ENCODE data around the gene PKD2.
"Not testable (repeated sequence)": the region's sequence is repeated elsewhere in the genome, so short reads cannot be mapped to it uniquely, and the experiment has no call there.

PKD2 gene

DNA sequence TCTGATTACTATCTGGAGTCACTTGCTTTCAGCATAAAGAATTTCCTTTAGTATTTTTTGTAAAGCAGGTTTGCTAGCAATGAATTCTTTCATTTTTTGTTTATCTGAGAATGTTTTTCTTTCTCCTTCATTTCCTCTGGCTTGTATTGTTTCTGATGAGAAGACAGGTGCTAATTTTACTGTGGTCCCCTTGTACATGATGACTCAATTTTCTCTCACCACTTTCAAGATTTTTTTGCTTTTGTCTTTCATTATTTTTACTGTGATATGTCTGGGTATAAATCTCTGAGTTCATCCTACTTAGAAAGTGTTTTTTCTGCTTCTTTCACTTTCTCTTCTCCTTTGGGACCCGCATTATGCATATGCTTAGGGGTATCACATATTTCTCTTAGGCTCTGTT, 62.6 kb downstream of the PKD2 start:
- no peak for DNase-seq (ENCODE audit: low read depth, low spot score)

DNA sequence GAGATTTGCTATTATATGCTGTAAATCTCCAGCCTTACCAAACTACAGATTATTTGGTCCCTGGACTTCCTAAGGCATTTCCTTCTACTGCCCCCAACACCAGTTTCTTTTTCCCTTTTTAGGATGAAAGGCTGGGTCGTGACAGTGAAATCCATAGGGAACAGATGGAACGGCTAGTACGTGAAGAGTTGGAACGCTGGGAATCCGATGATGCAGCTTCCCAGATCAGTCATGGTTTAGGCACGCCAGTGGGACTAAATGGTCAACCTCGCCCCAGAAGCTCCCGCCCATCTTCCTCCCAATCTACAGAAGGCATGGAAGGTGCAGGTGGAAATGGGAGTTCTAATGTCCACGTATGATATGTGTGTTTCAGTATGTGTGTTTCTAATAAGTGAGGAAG, 67.9 kb downstream of the PKD2 start:
- no peak for DNase-seq (ENCODE audit: low read depth, low spot score)

DNA sequence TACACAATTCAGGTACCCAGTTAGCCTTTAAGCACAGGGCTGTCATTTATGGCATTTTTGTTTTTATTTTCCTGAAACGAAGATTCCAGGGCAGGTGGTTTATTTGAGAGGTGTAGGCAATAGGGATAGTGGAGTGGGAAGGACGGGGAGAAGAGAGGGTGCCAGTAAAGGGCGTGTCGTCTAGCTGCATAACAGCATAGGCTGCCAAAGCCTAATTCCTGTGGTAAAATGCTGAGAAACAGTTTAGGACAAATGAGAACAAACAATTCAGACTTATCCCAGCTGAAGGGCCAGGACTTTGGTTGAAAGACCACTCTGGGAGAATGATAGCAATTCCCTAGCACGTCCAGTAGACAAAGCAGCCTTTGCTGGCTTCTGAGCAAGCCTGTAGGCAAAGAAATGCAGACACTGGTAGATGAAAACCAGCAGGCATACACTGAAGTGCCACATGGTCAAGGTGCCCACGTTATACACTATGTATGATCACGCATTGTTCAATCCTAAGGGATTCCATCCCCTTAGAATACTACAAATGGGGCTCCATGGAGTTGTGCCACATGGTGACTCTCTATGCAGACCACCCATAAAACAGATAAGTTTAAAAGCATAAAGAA, 70.6 kb downstream of the PKD2 start:
- no peak for DNase-seq (ENCODE audit: low read depth, low spot score)

DNA sequence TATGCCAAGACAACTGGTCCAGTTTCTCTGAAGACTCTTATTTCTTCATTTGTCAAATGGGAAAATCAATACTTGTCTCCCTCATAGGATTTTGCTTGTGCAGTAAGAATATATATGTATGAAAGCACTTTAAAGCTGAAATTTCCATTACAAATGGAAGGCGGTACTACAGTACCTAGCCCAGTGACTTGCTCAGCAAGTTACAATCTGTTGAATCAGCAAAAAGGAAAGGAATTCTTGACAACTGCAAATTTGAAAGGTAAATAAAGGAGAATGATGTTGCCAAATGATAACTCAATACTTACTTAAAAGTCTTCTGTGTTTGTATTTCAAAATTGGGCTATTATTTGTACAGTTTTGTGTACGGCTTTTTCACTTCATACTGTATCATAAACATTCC, 71.1 kb downstream of the PKD2 start:
- no peak for DNase-seq (ENCODE audit: low read depth, low spot score)

DNA sequence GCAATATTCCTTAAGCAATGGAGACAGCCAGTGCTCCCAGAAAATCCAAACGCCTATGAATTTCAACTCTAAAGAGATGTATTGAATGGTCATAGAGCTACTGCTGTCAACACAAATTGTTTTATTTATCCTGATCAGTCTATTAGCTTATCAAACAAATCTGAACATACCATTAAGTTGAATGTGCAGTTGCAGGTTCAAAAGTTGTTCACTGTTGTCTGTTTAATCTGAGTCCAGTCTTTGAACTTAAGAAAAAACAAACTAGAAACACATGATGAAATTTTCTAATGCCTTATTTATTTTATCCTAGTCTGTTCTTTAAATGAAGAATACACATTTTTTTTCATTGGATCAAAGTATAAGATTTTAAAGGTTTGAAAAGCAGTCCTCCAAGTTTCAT, 73.2 kb downstream of the PKD2 start:
- DNase-seq (ENCODE audit: low read depth, low spot score), result no peak

DNA sequence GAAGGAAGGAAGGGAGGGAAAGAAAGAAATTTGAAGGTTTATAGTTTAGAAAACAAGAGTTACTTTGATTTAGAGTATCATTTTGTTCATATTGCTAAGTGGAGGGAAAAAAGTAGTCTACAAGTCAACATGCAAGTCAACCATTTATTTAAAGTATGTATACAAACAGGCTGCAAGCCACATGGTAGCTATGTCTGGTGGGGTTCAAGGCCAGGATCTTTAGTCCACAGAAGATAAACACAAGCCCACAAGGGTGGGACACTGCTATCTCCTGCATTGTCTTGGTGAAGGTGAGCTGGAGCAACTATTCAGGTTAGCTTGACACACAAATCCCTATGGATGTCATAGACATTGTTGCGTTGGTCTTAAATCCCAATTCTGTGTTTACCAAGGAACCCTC, 79.6 kb downstream of the PKD2 start:
- no peak for DNase-seq (ENCODE audit: low read depth, low spot score)

DNA sequence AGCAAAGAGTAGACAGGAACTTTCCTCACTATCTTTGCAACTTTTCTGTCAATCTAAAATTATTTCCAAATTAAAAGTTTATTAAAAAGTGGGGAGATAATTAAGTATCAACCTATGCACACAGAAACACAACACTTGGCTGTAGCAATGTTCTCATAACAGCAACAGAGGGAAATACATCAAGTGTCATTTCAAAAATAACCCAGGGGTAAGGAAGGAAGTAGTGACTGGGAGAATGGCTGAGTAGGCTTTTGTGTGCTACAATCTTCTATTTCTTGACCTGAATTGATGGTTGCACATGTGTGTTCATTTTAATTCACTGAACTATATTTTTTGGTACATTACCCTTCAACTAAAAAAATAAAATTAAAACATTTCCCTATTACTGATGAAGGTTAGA, 83.5 kb downstream of the PKD2 start:
- DNase-seq (ENCODE audit: low read depth, low spot score), result no peak

DNA sequence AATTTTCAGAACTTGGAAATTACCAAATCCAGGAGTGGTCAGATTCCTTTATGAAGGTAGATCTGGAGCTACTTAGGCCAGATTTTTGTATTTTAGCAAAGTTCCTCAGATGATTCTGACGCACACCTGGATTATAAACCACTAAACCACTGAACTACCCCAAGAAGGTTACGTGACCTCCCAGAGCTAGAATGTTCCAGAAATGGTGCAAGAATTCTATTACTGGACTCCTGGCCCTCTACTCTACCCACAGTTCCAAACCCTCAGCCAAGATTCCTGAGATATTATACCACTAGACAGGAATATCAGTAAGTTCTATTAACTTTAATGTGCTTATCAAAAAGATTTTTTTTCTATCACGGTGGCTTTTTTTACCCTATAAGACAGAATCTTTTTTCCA, 83.9 kb downstream of the PKD2 start:
- no peak for DNase-seq (ENCODE audit: low read depth, low spot score)

DNA sequence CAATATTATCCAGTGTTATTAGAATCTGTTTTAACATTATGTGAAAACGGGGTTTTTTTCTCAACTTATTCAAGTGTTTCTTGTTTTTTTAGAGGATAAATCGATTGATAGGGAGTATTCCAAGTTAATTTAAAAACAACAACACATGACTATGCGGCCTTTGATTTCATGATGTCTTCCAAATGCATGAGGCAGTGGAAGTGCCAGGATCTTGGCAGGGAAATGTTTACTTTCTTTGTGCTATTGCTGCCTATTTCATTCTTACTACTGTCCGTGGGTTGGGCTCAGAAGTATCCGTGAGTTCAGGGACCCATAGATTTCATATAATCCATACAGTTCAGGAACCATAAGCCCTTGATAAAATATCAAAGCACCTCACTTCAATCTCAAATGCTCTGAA, 86.4 kb downstream of the PKD2 start:
- no peak for DNase-seq (ENCODE audit: low read depth, low spot score)

DNA sequence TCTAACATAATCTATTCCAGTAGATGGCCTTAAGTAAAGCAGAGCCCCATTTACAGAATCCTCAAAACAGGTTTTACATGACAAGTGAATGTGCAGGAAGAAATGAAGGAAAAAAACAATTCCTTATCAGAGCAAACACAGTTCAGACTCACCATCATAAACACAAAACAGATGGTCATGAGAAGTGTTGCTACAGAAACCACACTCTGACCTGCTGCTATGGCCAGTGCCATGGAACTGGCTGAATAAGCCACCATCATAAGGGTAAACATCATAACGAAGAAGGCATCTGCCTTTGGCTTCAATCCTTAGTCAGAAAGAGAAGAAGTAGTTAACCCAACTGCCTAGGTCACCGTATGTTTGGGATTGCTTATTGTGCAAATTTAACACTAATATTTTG, 89.9 kb downstream of the PKD2 start:
- no peak for DNase-seq (ENCODE audit: low read depth, low spot score)

DNA sequence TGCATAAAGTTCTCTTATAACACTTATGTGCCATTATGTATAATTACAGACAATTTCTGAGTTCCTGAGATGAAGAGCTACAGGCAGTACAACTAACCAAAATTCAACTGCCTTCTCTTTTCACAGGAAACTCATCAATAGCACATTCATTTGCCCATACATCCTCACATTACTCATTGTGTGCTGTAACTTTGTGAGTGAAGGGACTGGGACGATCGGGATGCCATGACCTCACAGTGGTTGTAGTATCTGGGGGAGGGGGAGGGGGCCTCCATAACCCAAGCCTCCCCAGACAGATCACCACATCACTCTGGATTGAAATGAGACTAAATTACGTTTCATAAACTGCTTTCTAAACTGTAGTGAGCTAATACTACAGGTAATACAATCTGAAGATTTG, 90.3 kb downstream of the PKD2 start:
- no peak for DNase-seq (ENCODE audit: low read depth, low spot score)

DNA sequence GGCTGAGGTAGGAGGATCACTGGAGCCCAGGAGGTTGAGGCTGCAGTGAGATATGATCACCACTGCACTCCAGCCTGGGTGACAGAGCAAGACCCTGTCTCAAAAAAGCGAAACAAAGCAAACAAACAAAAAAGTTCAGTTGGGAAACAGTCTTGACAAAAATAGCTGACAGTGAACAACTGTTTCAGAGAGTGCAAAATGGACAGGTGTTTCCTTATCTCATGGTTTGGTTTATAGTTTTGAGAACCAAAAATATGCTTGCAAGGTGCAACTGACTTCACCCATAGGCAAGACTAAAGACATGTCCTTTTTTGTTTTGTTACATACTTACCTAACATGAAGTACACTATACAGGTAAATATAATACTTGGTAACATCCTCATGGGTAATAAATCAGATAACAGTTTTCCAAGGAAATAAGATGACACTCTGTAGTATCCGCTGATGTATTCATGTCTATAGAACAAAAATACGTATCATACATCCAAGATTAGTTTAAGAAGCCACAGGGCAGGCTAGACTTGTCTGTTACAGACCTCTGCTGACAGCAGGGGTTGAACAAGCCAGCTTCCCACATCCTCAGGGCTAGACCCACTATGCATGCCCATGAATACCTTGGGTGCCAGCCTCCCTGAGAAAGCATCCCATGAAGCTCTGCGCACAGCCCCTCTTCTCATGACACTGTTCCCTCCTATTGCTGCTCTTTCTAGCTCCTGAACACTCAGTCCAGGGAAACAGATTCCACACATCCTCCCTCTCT, 91.7 kb downstream of the PKD2 start:
- DNase-seq (ENCODE audit: low read depth, low spot score), result no peak

DNA sequence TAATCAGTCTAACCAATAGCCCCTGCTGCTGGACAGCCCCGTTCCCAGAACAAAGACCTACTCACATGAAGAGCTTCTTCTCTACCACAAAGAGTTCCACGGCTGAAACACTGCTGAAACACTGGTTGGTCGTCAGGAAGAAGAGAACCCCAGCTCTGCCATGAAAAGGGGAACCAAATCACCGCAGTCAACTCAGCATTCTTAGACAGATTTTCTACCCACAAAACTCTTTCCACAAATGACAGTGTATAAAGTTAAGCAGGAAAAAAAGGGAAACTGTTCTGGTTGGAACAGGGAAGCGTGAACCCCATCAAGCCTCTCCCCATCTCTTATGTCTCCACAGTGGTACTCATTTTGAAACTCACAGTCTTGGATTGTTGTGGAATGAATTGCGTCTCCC, 93.7 kb downstream of the PKD2 start:
- DNase-seq (ENCODE audit: low read depth, low spot score), result no peak

DNA sequence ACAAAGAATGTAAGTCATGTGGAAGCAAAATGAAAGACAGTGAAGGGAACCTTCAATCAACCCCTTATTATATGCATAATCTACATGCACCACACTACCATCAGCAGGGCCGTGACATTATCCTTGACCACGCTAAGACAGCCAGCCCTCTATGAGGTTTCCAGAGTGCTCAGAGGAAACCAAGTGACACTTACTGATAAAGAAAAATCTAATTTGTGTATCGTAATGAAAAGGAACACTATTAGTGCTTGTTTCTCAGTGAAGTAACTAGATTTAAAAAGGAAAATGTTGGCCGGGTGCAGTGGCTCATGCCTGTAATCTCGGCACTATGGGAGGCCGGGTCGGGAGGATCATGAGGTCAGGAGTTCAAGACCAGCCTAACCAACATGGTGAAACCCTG, 94.6 kb downstream of the PKD2 start:
- no peak for DNase-seq (ENCODE audit: low read depth, low spot score)

DNA sequence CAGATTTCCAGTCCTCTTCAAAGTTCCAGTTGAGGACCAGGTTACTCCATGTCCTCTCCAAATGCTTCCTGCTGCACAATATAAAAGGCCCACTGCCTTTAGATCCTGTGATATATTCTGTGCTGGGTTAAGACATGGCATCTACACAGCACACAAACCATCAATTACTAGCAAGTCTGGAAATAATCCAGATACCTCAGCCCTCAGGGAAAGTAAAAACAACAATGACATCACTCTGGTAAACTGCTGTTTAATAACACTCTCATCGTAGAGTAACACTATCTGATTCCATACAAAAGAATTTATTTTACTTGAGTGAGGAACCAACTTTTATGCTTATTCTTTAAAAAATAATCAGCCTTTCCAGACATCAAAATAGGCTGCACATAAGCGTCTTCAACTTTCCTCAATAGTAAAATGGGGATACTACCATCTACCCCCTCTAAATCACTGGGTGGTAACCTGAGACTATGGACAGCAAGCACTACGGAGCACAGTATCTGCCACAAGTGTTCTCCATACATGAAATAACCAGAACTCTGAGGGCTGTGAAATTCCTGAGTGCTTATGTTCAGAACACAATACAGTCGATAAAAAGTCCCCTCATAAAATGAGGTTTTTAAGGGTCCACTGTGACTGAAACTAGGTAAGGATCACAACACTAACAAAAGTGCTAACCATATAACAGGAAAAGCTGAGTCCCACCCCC, 97.6 kb downstream of the PKD2 start:
- no peak for DNase-seq (ENCODE audit: low read depth, low spot score)

DNA sequence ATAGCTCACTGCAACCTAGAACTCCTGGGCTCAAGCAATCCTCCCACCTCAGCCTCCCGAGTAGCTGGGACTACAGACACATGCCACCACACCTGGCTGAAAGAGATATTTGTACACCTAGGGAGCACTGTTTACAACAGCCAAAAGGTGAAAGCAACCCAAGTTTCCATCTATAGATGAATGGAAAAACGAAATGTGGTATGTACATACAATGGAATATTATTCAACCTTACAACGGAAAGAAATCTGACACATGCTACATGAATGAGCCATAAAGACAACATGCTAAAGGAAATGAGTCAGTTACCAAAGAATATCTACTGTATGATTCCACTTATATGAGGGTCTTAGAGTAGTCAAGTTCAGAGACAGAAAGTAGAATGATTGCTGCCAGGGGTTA, 98.8 kb downstream of the PKD2 start:
- DNase-seq (ENCODE audit: low read depth, low spot score), result no peak

DNA sequence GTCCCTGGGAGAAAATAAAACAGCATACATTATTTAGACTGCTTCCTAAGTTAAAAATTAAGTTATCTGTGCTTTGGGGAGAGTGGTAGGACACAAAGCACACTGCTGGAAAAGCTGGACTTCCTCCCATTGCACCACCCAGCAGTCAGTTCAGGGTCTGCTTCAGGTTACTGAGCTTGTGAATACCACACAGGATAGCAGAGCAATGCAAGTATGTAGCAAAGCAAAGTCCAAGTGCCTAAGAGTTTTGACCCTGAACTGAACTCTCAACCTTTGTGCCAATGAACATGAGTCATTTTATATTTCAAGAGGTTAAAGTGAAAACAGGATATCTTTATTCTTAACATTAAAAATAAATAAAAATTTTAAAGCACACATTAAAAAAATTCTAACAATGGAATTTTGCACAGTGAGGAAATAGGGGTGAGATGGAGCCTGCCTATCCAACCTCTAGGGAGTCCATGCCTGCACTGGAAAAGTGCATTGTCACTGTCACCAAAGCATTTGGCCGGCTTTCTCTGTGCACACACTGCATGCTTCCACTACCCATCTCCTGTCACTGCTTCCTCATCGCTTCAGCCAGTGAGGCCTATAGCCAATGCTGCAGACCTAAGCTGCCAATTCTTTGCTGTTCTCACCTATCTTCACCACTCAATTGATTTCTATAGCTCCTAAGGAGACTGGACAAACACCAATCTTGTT, 100.1 kb downstream of the PKD2 start:
- no peak for DNase-seq (ENCODE audit: low read depth, low spot score)

DNA sequence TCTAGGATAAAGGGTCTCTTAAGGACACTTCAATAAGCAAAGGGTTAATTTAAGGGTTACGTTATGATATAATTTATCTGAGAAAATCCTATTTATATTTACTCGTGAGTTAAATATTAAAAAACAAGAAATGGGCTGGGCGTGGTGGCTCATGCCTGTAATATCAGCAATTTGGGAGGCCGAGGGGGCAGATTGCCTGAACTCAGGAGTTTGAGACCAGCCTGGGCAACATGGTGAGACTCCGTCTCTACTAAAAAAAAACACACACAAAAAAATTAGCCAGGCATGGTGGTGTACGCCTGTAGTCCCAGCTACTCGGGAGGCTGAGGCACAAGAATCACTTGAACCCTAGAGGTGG, 100.7 kb downstream of the PKD2 start:
- DNase-seq (ENCODE audit: low read depth, low spot score), result not testable (repeated sequence)

DNA sequence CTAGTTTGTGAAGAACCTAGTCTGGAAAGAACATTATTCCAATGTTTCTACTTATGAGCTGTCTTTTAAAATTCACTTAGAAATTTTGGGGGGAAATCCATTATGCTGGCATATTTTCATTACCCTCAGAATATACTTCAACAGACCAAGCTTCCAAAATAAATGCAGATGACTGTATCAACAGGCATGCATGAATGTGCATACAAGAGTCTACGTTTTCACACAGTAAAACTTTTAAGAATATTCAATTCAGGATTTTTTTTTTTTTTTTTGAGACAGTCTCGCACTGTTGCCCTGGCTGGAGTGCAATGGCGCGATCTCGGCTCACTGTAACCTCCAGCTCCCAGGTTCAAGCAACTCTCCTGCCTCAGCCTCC, 101.3 kb downstream of the PKD2 start:
- no peak for DNase-seq (ENCODE audit: low read depth, low spot score)

DNA sequence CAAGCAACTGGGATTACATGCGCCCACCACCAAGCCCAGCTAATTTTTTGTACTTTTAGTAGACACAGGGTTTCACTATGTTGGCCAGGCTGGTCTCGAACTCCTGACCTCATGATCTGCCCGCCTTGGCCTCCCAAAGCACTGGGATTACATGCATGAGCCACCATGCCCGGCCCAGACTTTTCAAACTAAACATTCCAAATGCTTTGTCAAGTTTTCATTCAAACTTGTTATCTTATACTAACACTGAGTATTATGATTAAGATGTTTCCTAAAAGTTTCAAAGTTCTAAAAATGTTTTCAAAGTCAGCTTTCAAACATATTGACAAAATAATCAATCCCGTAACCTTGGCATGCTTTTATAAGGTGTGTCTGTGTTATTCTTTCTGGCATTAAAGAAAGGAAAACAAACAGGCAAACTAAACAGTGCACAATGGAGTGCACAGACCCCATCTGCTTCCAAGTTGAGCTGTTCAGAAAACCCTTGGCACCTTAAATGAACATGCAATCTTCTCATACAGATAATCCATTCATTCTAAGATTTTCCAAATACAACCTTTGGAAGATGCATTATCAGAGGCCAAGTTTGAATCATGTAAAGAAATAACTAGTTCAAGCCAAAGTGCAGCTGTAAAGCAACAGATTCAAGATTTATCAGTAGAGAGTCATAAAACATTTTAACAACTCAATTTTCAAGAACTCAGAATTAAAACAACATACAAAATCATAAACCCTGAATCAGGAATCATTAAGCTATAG, 101.9 kb downstream of the PKD2 start:
- no peak for DNase-seq (ENCODE audit: low read depth, low spot score)

DNA sequence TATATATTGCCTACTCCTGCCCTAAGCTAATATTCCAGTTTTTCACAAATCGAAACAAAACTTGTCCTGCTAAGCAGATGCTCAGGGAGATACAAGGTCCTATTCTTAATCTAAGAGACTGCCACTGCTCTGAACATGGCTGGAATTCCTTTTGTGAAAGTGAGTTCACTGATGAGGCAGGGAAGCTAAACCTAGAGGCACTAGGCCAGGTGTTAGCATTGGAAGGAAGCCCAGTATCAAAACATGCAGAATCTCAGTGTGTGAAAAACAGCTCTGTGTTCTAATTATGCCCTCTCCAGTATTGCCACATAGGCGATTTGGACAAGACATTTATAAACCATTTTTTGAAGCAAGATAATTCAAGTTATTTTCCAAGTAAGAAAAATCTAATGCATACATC, 103.4 kb downstream of the PKD2 start:
- DNase-seq (ENCODE audit: low read depth, low spot score), result no peak

DNA sequence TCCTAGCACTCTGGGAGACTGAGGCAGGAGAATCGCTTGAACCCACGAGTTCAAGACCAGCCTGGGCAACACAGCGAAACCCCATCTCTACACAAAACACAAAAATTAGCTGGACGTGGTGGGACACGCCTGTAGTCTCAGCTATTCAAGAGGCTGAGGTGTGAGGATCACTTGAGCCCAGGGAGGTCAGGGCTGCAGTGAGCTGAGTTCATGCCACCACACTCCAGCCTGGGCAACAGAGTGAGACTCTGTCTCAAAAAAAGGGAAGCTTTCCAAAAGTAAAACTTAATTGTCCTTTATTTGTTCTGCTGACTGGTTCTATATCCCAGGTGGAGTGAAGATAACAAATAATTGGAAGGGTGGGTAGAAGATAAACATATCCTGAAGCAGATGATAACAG, 105.4 kb downstream of the PKD2 start:
- DNase-seq (ENCODE audit: low read depth, low spot score), result no peak

All from iPS DF 19.7 (cell line).